GM23248 (cell line): ENCODE results near the gene EYA4.

Source experiments
- EZH2 ChIP-seq: fragments of 200-600 bp; sonication (generic); IDR thresholded peaks from 2 replicates; pipeline ENCODE4 v1.6.1; 2018; ENCODE audit warnings: antibody characterized with exemption, mild to moderate bottlenecking; ENCODE audit not compliant: insufficient read depth, poor library complexity, severe bottlenecking
- EZH2phosphoT487 ChIP-seq: fragments of 200-600 bp; sonication (generic); IDR thresholded peaks from 2 replicates; pipeline ENCODE4 v1.6.1; 2018; ENCODE audit warnings: antibody characterized with exemption, moderate library complexity, mild to moderate bottlenecking, low read depth; ENCODE audit not compliant: insufficient read depth

GRCh38 chr6:133571681-133572080 lies 330.5 kb downstream of the EYA4 start:
- TF ChIP-seq EZH2 (no peak), EZH2phosphoT487 (no peak)
